Heart left ventricle (tissue), 16 donors: ENCODE results near the gene PABPC1L. TPM values are rescaled to one million over a fixed set of nuclear protein-coding genes. Genes with fewer than 3 reads are reported as not detected.

Source experiments
- ATAC-seq, 4 donors: fragments of 200-7000 bp; cut with Tn5 transposase; one replicate each; pipeline ENCODE4 v1.9.1; 2020 to 2022; ENCODE audit warnings: moderate library complexity in 4 of 4, mild to moderate bottlenecking in 3 of 4, moderate number of reproducible peaks in 1 of 4
- DNase-seq, 5 donors: peaks; one replicate each; pipeline ENCODE4 v3.0.0-alpha.2; 2020
- H3K27ac ChIP-seq, 12 donors: fragments of 200-600 bp; sonication (generic) in 4 of 12; one replicate each; pipeline versions ENCODE4 v1.5.0 to v1.8.0; 2016 to 2022; ENCODE audit warnings: mild to moderate bottlenecking in 2 of 12
- H3K27me3 ChIP-seq, 9 donors: fragments of 200-600 bp; sonication (generic) in 2 of 9; one replicate each; pipeline versions ENCODE4 v1.5.1 to v1.8.0; 2016 to 2022; ENCODE audit warnings: mild to moderate bottlenecking in 3 of 9
- H3K36me3 ChIP-seq, 9 donors: fragments of 200-600 bp; sonication (generic) in 2 of 9; one replicate each; pipeline versions ENCODE4 v1.5.0 to v1.8.0; 2018 to 2022; ENCODE audit warnings: mild to moderate bottlenecking in 2 of 9
- H3K4me1 ChIP-seq, 12 donors: fragments of 200-600 bp; sonication (generic) in 4 of 12; one replicate each; pipeline versions ENCODE4 v1.5.0 to v1.8.0; 2016 to 2022; ENCODE audit warnings: mild to moderate bottlenecking in 3 of 12
- H3K4me3 ChIP-seq, 12 donors: fragments of 200-600 bp; sonication (generic) in 4 of 12; one replicate each; pipeline versions ENCODE4 v1.5.0 to v1.8.0; 2017 to 2022; ENCODE audit warnings: mild to moderate bottlenecking in 9 of 12, moderate library complexity in 4 of 12
- H3K9me3 ChIP-seq, 12 donors: fragments of 200-600 bp; sonication (generic) in 4 of 12; one replicate each; pipeline versions ENCODE4 v1.5.0 to v1.8.0; 2016 to 2022; ENCODE audit warnings: mild to moderate bottlenecking in 1 of 12
- POLR2A ChIP-seq, 2 donors: fragments of 450-650 bp; IDR thresholded peaks; one replicate each; pipeline ENCODE4 v1.6.1; 2017; ENCODE audit warnings: antibody characterized with exemption in 2 of 2, mild to moderate bottlenecking in 2 of 2, moderate library complexity in 2 of 2
- WGBS, 4 donors: extraction: QIAGEN DNeasy Blood & Tissue Kit in 2 of 4; methylation state at CpG; one replicate each; pipeline versions ENCODE4 v1.1.5 to v1.1.7; 2013 to 2018; 5-methylcytosine and 5-hydroxymethylcytosine counted together
- intact Hi-C, 10 donors: fragments of 100-400 bp; cut with DNase I; formaldehyde crosslinking; loops; one replicate each; pipeline versions ENCODE4 v1.11.1 to v1.14.2; 2022
- polyA plus RNA-seq, 2 donors: library from polyadenylated mRNA; stranded (reverse); fragments of 200-250 nt; gene quantifications; one replicate each; pipeline ENCODE4 v1.2.3, GENCODE V29; 2013
- total RNA-seq, 9 donors: library from RNA; depleted of rRNA in 2 of 9; stranded (reverse); fragments of >200 nt in 2 of 9; fragmentation: NEBNext Ultra II Directional in 3 of 9; extraction: Animal tissue kit (Norgen Biotek cat#: 25700) in 3 of 9; gene quantifications; one replicate each; pipeline versions ENCODE4 v1.1.0 to v1.2.4, GENCODE V29; 2016 to 2023
- TF ChIP-seq, protein P1 (sequence below), 12 donors: fragments of 200-600 bp; sonication (generic) in 4 of 12; IDR thresholded peaks; one replicate each; pipeline versions ENCODE4 v1.5.0 to v1.8.0; 2018 to 2022; ENCODE audit warnings: antibody characterized with exemption in 12 of 12, mild to moderate bottlenecking in 5 of 12
- donor health status: ischemic (EF 13 %, LVEDD 7.1; RV severe dilation, severe dysfunction).
- donor health status: healthy with polysubstance abuse.
- donor health status: DM: no; HTN: yes; CAD: no.
- donor health status: DM: no; HTN: no; CAD: no.
- donor health status: ischemic (EF 25% LVEDD 6.9; RV normal size, moderate dysfunction).
- donor health status: ischemic (EF 25% LVEDD 5.7; RV mildly dilated, moderate dysfunction).
- donor health status: healthy.
- donor health status: DM: yes; HTN: yes; CAD: no.
- donor health status: ischemic (EF 35%, LVEDD 5.7; RV mildly dilated, moderate dysfunction).
- donor health status: nonischemic (EF 11% LVEDD 7.7; RV severe dilation, severe dysfunction).
- donor health status: DM: yes; HTN: yes; CAD: no.
- donor health status: PGD.
- donor health status: ischemic (EF 29% LVEDD 5.4; RV normal size, mild dysfunction).
- donor health status: nonischemic (EF 23%, LVEDD 6.1; RV moderate dilation, normal function).

The PABPC1L gene
- total and polyA plus RNA-seq, 11 donors: 0.58 to 5.9 (median 2.4) TPM

DNA sequence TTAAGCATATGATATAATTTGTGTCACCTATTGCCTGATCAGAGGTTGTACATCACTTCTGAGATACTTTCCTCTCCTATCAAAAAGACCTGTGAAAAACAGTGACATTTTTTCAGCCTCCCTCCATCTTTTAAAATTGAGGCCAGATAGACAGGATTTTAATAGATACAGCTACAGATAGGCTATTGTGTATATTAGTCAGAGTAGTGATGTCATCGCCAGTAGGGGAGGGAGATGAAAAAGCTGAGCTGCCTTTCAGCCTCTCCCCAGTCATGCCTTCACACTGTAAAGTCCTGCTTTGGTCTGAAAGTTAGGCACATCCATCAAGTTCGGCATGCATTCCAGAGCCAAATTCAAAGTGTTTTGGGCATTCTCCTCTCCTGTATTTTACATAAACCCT, 7.9 kb upstream of the PABPC1L start:
- H3K4me1 ChIP-seq: peaks cover 0 to 39% (median 18%) of the 10 kb centered on the region in 12 donors
- intact Hi-C loops: no loop called here
- TF ChIP-seq POLR2A (IDR thresholded peaks at IDR 0.05): no peak
- TF ChIP-seq, protein P1, sequence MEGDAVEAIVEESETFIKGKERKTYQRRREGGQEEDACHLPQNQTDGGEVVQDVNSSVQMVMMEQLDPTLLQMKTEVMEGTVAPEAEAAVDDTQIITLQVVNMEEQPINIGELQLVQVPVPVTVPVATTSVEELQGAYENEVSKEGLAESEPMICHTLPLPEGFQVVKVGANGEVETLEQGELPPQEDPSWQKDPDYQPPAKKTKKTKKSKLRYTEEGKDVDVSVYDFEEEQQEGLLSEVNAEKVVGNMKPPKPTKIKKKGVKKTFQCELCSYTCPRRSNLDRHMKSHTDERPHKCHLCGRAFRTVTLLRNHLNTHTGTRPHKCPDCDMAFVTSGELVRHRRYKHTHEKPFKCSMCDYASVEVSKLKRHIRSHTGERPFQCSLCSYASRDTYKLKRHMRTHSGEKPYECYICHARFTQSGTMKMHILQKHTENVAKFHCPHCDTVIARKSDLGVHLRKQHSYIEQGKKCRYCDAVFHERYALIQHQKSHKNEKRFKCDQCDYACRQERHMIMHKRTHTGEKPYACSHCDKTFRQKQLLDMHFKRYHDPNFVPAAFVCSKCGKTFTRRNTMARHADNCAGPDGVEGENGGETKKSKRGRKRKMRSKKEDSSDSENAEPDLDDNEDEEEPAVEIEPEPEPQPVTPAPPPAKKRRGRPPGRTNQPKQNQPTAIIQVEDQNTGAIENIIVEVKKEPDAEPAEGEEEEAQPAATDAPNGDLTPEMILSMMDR (IDR thresholded peaks at IDR 0.05): no peak
- H3K36me3 ChIP-seq: peaks cover 0 to 74% (median 61%) of the 10 kb centered on the region in 9 donors
- no peak overlapping the region for H3K27ac ChIP-seq
- ATAC-seq (peak in 1 of 4 donors; percentile 51), DNase-seq (no peak)
- H3K27me3 ChIP-seq: no peaks in the 10 kb centered on the region
- H3K9me3 ChIP-seq: no peaks in the 10 kb centered on the region
- WGBS, 4 donors: 71 to 91% (median 81%) methylated on average over 2 of the region's 2 CpGs
- H3K4me3 ChIP-seq: no peak overlapping the region

DNA sequence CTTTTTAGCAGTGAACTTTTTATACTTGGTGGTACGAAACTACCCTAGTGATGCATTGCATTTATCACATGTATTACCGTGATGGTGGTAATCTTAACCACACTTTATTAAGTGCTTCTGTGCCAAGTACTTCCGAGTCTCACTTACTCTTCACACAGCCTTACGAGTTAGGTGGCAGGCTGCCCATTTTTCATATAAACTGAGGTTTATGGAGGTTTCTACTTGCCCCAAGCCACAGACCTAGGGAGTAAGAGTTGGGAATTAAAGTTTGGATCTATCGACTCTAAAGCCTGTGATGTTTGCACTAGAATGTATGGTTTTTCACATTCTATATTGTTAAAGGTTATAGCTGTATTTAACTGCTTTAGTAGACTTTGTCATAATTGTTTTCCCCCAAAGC, 5.5 kb upstream of the PABPC1L start:
- no peak for TF ChIP-seq POLR2A (IDR thresholded peaks at IDR 0.05)
- TF ChIP-seq, protein P1 (IDR thresholded peaks at IDR 0.05): no peak
- no peak overlapping the region for H3K4me3 ChIP-seq
- no peaks in the 10 kb centered on the region for H3K9me3 ChIP-seq
- ATAC-seq (no peak), DNase-seq (no peak)
- H3K4me1 ChIP-seq: peaks cover 0 to 22% (median 8%) of the 10 kb centered on the region in 12 donors
- H3K27me3 ChIP-seq: no peaks in the 10 kb centered on the region
- WGBS, 4 donors: 65 to 78% (median 74%) methylated on average over 5 of the region's 5 CpGs
- no peak overlapping the region for H3K27ac ChIP-seq
- peaks cover 0 to 90% (median 76%) of the 10 kb centered on the region in 9 donors for H3K36me3 ChIP-seq
- intact Hi-C loops: no loop called here

DNA sequence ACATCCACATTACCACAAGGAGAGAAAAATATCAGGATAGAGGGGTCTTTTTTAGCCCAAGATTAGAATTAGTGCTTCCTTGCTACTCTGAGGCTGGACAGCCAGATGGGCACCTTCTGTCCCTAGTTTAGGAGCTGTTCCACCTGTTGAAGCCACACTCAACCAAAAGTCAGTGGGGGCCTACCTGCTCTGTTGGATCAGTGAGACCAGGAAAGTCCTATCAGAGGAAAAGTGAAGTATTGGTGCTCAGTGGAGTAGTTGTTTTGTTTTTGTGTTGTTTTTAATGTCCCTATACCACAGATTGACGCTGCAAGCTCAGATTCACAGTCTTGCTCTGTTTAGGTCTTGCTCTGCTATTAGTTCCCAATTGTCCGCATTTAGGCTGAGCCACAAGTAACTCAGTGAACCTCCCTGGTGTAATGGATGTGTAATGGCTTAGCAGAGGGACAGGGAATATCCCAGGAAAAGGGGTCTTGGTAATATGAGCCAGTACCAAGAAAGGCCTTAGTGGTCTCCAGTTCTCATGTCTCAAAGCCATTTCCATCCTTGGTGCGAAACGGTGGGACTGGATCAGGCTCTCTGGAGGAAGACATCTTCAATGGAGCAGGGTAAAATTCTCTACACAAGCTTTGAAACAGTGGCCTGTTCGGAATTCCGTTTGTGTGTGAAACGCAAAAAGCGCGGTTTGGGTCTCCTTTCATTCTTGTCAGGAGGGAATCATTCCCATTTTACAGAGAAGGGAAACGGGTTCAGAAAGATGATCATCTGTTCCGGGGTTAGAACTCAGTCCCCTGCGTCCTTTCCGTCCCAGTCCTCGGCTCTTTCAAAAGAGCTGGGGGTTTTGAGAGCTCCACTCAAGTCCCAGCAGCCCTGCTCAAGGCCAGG, 631 bp upstream of the PABPC1L start:
- no peak for TF ChIP-seq POLR2A (IDR thresholded peaks at IDR 0.05)
- TF ChIP-seq, protein P1 (IDR thresholded peaks at IDR 0.05): no peak
- no peak for ATAC-seq
- Histone ChIP-seq H3K27me3 (no peaks in the 10 kb centered on the region), H3K9me3 (no peaks in the 10 kb centered on the region), H3K4me3 (peak overlapping the region; percentile 40 to 88 (median 66)), H3K4me1 (peaks cover 0 to 19% (median 10%) of the 10 kb centered on the region in 12 donors), H3K27ac (no peak overlapping the region), H3K36me3 (peaks cover 0 to 52% (median 46%) of the 10 kb centered on the region in 9 donors)
- intact Hi-C loops: no loop called here
- 30 to 39% (median 33%) methylated on average over 14 of the region's 14 CpGs for WGBS, 4 donors
- no peak for DNase-seq

DNA sequence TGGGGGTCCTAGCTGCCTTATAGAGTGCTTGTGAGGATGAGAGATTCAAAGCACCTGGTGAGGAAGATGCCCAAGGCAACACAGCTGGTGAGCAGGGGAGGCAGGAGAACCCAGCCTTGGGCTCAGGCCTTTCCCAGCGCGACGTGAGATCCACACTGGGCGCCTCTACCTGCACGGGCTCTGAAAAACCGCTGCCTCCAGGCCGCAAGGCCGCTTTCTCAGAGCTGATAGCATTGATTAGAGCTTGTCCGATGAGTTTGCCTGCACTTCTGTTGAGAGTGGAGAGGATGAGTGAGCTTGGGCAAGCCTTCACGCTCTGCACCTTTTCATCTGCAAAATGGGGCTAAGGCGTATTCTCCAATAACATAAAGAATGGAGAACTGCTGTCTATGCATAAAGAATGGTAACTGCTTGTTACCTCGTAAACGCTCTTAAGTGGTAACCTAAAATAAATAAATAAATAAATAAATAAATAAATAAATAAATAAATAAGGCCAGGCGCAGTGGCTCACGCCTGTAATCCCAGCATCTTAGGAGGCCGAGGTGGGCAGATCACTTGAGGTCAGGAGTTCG, 916 bp downstream of the PABPC1L start:
- H3K27ac ChIP-seq: no peak overlapping the region
- no peak for DNase-seq
- H3K36me3 ChIP-seq: peaks cover 0 to 36% (median 30%) of the 10 kb centered on the region in 9 donors
- no peaks in the 10 kb centered on the region for H3K27me3 ChIP-seq
- no peak for ATAC-seq
- peak overlapping the region in 9 of 12 donors; percentile 48 to 88 (median 69) for H3K4me3 ChIP-seq
- H3K4me1 ChIP-seq: peaks cover 0 to 19% (median 10%) of the 10 kb centered on the region in 12 donors
- 64 to 79% (median 71%) methylated on average over 15 to 17 of the region's 17 CpGs for WGBS, 4 donors
- intact Hi-C loops: no loop called here
- TF ChIP-seq POLR2A (IDR thresholded peaks at IDR 0.05): no peak
- TF ChIP-seq, protein P1 (IDR thresholded peaks at IDR 0.05): no peak
- no peaks in the 10 kb centered on the region for H3K9me3 ChIP-seq
